Measurements from ENCODE around the gene CXXC5.

DNA sequence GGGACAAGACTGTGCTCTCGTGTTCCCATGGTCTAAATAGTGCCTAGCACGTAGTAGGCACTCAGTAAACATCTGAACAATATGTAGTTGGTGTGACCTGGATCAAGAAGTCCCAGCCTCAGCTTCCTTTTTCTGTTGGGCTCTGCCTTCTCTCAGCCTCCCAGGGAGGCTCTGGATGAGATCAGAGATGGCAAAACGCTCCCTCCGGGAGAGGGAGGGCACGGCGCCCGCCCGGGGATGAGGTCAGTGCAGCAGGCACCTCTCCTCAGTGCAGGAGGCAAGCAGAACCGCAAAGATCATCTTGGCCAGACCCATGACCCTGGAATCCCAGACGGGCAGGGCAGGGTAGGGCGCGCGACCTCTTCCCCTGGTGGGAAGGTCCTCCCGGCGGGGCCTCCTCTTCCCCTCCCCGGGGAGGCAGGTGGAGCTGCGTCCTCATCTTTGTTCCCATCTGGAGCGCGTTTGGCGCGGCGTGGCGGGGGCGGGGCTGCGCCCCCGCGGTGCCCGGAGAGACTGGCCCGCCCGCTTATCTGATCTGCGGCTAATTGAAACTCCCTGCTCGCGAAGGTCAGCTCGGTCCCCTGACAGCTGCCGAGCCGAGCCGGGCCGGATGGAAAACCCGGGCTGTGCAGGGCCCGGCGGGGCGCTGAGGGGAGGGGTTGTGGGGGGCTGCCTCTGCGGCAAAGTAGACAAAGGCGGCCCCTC is 60.9 kb downstream of the CXXC5 start:
- TF ChIP-seq PHB (CRISPR knock-in tag; IDR thresholded peaks at IDR 0.05) (no peak), ZNF668 (CRISPR knock-in tag; IDR thresholded peaks at IDR 0.05) (no peak), JUNB (CRISPR knock-in tag; conservative IDR thresholded peaks at IDR 0.05) (no peak), ZNF384 (IDR thresholded peaks at IDR 0.05; ENCODE audit: low read depth, low read length) (no peak), HNRNPK (IDR thresholded peaks at IDR 0.05; ENCODE audit: low read depth, low read length, poor library complexity, severe bottlenecking) (no peak)

All from K562 (cell line).